Karpas-422 (cell line): Measurements from ENCODE around the gene MVD. TPM values are rescaled to one million over a fixed set of nuclear protein-coding genes. Genes with fewer than 3 reads are reported as not detected.

ENCODE experiments used
- DNase-seq: peaks from one replicate; pipeline ENCODE4 v3.0.0-alpha.2; 2015
- H2AFZ ChIP-seq: fragments of 200-600 bp; sonication (generic); 2 replicates; pipeline ENCODE4 v1.6.1; 2014; ENCODE audit warnings: antibody characterized with exemption, low read length, mixed read lengths
- H3K27ac ChIP-seq: fragments of 200-600 bp; sonication (generic); 2 replicates; pipeline ENCODE4 v1.5.1; 2014; ENCODE audit warnings: mild to moderate bottlenecking, low read length, moderate library complexity
- H3K27me3 ChIP-seq: fragments of 200-600 bp; sonication (generic); 2 replicates; pipeline ENCODE4 v1.6.1; 2014; ENCODE audit warnings: low read length, mixed read lengths
- H3K36me3 ChIP-seq: fragments of 200-600 bp; sonication (generic); 2 replicates; pipeline ENCODE4 v1.6.1; 2014; ENCODE audit warnings: low read length, mixed read lengths; ENCODE audit not compliant: insufficient read depth
- H3K4me1 ChIP-seq: fragments of 200-600 bp; sonication (generic); 2 replicates; pipeline ENCODE4 v1.6.1; 2014; ENCODE audit warnings: mild to moderate bottlenecking, low read length, mixed read lengths
- H3K4me2 ChIP-seq: fragments of 200-600 bp; sonication (generic); 2 replicates; pipeline ENCODE4 v1.6.1; 2014; ENCODE audit warnings: low read length, low read depth, mild to moderate bottlenecking; ENCODE audit not compliant: poor library complexity, severe bottlenecking
- H3K4me3 ChIP-seq: fragments of 200-600 bp; sonication (generic); 2 replicates; pipeline ENCODE4 v1.5.1; 2014; ENCODE audit warnings: mild to moderate bottlenecking, antibody characterized with exemption, low read length, mixed read lengths
- H3K79me2 ChIP-seq: fragments of 200-600 bp; sonication (generic); 2 replicates; pipeline ENCODE4 v1.6.1; 2014; ENCODE audit warnings: mild to moderate bottlenecking, low read length, mixed read lengths
- H3K9ac ChIP-seq: fragments of 200-600 bp; sonication (generic); 2 replicates; pipeline ENCODE4 v1.6.0; 2014; ENCODE audit warnings: low read length
- H3K9me2 ChIP-seq: fragments of 200-600 bp; sonication (generic), shearing (Covaris generic); replicated peaks from 2 replicates; pipeline ENCODE4 v1.6.0; 2014; ENCODE audit warnings: mild to moderate bottlenecking, low read length, moderate library complexity; ENCODE audit not compliant: insufficient read depth
- H3K9me3 ChIP-seq: fragments of 300-700, 200-600 bp; sonication (generic); 2 replicates; pipeline ENCODE4 v1.6.1; 2014; ENCODE audit warnings: low read length, mixed read lengths
- H4K20me1 ChIP-seq: fragments of 200-600 bp; sonication (generic); 2 replicates; pipeline ENCODE4 v1.6.1; 2014; ENCODE audit warnings: mild to moderate bottlenecking, antibody characterized with exemption, low read length, low read depth; ENCODE audit not compliant: insufficient read depth
- total RNA-seq: library from RNA; depleted of rRNA; stranded (reverse); fragments of >200 nt; shearing (Covaris generic); gene quantifications from 2 replicates; pipeline ENCODE4 v1.2.3, GENCODE V29; 2014; ENCODE audit warnings: low replicate concordance

MVD gene
- total RNA-seq, 1 experiment from 2014 or later, result 35.0 TPM

DNA sequence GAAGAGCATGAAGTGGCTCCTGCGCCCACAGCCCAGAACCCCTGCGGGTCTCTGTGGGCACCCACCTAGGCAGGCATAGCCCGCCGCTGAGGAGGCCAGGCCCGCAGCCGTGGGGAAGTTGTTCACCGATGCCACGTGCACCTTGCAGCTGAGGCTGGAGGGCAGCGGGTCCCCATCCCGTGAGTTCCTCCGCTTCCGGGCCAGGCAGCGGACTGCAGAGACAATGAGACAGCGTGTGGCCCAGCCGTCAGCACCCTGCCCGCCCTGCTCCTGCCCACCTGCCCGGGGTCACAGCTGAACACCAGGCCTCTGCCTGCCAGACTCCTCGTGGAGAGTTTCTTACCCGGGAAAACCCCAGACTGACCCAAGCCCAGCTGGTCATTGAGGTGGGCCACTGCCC lies 5.5 kb downstream of the MVD start:
- Histone ChIP-seq H3K4me1 (peaks cover 21% of the 10 kb centered on the region), H3K9me2 (no peaks in the 10 kb centered on the region), H3K36me3 (no peaks in the 10 kb centered on the region), H3K9ac (no peak overlapping the region), H3K4me2 (no peak overlapping the region), H3K27me3 (no peaks in the 10 kb centered on the region), H3K27ac (no peak overlapping the region), H4K20me1 (peaks cover 4% of the 10 kb centered on the region; the same call in 1 of the 2 replicates), H3K4me3 (no peak overlapping the region), H3K9me3 (no peaks in the 10 kb centered on the region), H2AFZ (no peak overlapping the region), H3K79me2 (peaks cover 33% of the 10 kb centered on the region)
- no peak for DNase-seq

- peaks cover 4% of the 10 kb centered on the region; the same call in 1 of the 2 replicates for H4K20me1 ChIP-seq
- no peak for DNase-seq
- H3K4me3 ChIP-seq, result no peak overlapping the region
- H3K79me2 ChIP-seq, result peaks cover 25% of the 10 kb centered on the region
- no peaks in the 10 kb centered on the region for H3K27me3 ChIP-seq
- H3K4me1 ChIP-seq, result peaks cover 23% of the 10 kb centered on the region
- H3K4me2 ChIP-seq, result no peak overlapping the region
- no peak overlapping the region for H2AFZ ChIP-seq
- no peaks in the 10 kb centered on the region for H3K36me3 ChIP-seq
- no peaks in the 10 kb centered on the region for H3K9me2 ChIP-seq
- H3K9ac ChIP-seq, result no peak overlapping the region
- H3K9me3 ChIP-seq, result no peaks in the 10 kb centered on the region
- no peak overlapping the region for H3K27ac ChIP-seq
These were observed 6.5 kb downstream of the MVD start for GRCh38 chr16:88656291-88656980.

- no peak for DNase-seq
- Histone ChIP-seq H4K20me1 (peaks cover 4% of the 10 kb centered on the region; the same call in 1 of the 2 replicates), H3K9ac (no peak overlapping the region), H3K4me3 (no peak overlapping the region), H2AFZ (no peak overlapping the region), H3K9me2 (no peaks in the 10 kb centered on the region), H3K27ac (no peak overlapping the region), H3K79me2 (peaks cover 19% of the 10 kb centered on the region), H3K9me3 (no peaks in the 10 kb centered on the region), H3K4me1 (peaks cover 22% of the 10 kb centered on the region), H3K27me3 (no peaks in the 10 kb centered on the region), H3K4me2 (no peak overlapping the region), H3K36me3 (no peaks in the 10 kb centered on the region)
These were observed 7.1 kb downstream of the MVD start for GRCh38 chr16:88655733-88656281.

DNA sequence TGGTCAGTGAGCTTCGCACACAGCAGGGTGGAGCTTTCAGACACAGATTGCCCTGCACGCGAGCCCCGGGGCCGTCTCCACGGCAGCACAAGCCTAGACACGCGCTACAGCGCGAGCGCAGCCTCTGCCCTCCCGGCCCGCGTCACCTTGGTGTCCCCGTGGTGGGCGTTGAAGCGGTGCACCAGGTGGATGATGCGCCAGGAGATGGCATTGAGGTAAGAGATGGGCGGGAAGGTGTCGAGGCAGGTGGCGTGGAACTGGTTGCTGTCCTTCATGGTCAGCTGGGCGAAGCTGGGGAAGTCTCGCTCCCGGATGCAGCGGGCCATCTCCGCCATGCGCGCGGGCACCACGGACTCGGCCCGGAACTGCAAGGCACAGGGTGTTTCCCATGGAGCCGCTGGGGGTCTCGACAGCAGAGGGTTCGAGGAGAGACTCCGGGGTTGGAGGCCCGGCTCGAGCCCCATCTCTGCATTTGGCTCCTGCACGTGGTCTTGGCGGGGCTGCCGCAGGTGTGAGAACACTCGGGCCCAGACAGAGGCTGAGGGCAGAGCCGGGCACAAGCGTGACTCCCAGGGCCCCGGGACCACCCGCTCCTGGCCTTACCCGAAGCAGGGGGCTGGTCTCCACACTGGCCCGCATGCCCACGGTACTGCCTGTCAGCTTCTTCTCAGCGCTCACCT lies 7.7 kb downstream of the MVD start:
- Histone ChIP-seq H4K20me1 (peaks cover 7% of the 10 kb centered on the region), H3K9me3 (no peaks in the 10 kb centered on the region), H3K27ac (no peak overlapping the region), H3K9ac (no peak overlapping the region), H3K4me1 (peaks cover 23% of the 10 kb centered on the region), H3K27me3 (no peaks in the 10 kb centered on the region), H3K4me3 (no peak overlapping the region), H3K79me2 (peaks cover 20% of the 10 kb centered on the region), H3K9me2 (no peaks in the 10 kb centered on the region), H3K36me3 (no peaks in the 10 kb centered on the region), H2AFZ (no peak overlapping the region), H3K4me2 (no peak overlapping the region)
- DNase-seq, result no peak

GRCh38 chr16:88654363-88655052 lies 8.4 kb downstream of the MVD start:
- no peak overlapping the region for H3K4me3 ChIP-seq
- no peaks in the 10 kb centered on the region; the same call in 1 of the 2 replicates for H3K36me3 ChIP-seq
- no peak for DNase-seq
- no peak overlapping the region for H3K9ac ChIP-seq
- H2AFZ ChIP-seq, result no peak overlapping the region
- peaks cover 10% of the 10 kb centered on the region for H4K20me1 ChIP-seq
- H3K27ac ChIP-seq, result no peak overlapping the region
- peaks cover 30% of the 10 kb centered on the region for H3K4me1 ChIP-seq
- H3K9me3 ChIP-seq, result no peaks in the 10 kb centered on the region
- H3K79me2 ChIP-seq, result peaks cover 20% of the 10 kb centered on the region
- H3K9me2 ChIP-seq, result no peaks in the 10 kb centered on the region
- no peaks in the 10 kb centered on the region for H3K27me3 ChIP-seq
- H3K4me2 ChIP-seq, result no peak overlapping the region

GRCh38 chr16:88653596-88654362 lies 9.1 kb downstream of the MVD start:
- no peak for DNase-seq
- Histone ChIP-seq H3K4me2 (no peak overlapping the region), H3K9ac (no peak overlapping the region), H3K36me3 (no peaks in the 10 kb centered on the region; the same call in 1 of the 2 replicates), H3K27me3 (no peaks in the 10 kb centered on the region), H4K20me1 (peaks cover 16% of the 10 kb centered on the region), H2AFZ (no peak overlapping the region), H3K9me2 (no peaks in the 10 kb centered on the region), H3K4me3 (no peak overlapping the region), H3K4me1 (peaks cover 34% of the 10 kb centered on the region), H3K27ac (no peak overlapping the region), H3K9me3 (no peaks in the 10 kb centered on the region), H3K79me2 (peaks cover 18% of the 10 kb centered on the region)

GRCh38 chr16:88653101-88653500 lies 9.8 kb downstream of the MVD start:
- Histone ChIP-seq H3K27ac (no peak overlapping the region), H3K4me2 (no peak overlapping the region), H4K20me1 (peaks cover 21% of the 10 kb centered on the region), H3K9me2 (no peaks in the 10 kb centered on the region), H3K9me3 (no peaks in the 10 kb centered on the region), H3K79me2 (peaks cover 18% of the 10 kb centered on the region), H3K36me3 (no peaks in the 10 kb centered on the region; the same call in 1 of the 2 replicates), H3K27me3 (no peaks in the 10 kb centered on the region), H2AFZ (no peak overlapping the region), H3K4me1 (peaks cover 34% of the 10 kb centered on the region), H3K4me3 (no peak overlapping the region), H3K9ac (no peak overlapping the region)
- DNase-seq, result no peak
